Activated CD4-positive, alpha-beta memory T cell treated with anti-CD3 and anti-CD28 coated beads for 36 hours (primary cell): ENCODE data around the gene SMKR1. TPM values are rescaled to one million over a fixed set of nuclear protein-coding genes. Genes with fewer than 3 reads are reported as not detected.
"Not testable (repeated sequence)": the region's sequence is repeated elsewhere in the genome, so short reads cannot be mapped to it uniquely, and the experiment has no call there.

Experiments used
- CTCF ChIA-PET: fragments of 350-600 bp; sonication (Branson Sonifier 250); formaldehyde crosslinking; loops from one replicate; lab custom pipeline; 2021; ENCODE audit warnings: antibody characterized with exemption, inconsistent platforms; lab: Charles Lee
- POLR2A ChIA-PET: fragments of 350-600 bp; sonication (Branson Sonifier 250); formaldehyde crosslinking; loops from one replicate; lab custom pipeline; 2021; ENCODE audit warnings: antibody characterized with exemption; lab: Charles Lee
- DNase-seq: peaks from one replicate; pipeline ENCODE4 v3.0.0-alpha.2; 2020
- H3K27ac Mint-ChIP-seq: one replicate; pipeline ENCODE4 v1.8.0; 2021; ENCODE audit warnings: mixed read lengths
- H3K27me3 Mint-ChIP-seq: one replicate; pipeline ENCODE4 v1.8.0; 2021; ENCODE audit warnings: mixed read lengths
- H3K36me3 Mint-ChIP-seq: one replicate; pipeline ENCODE4 v1.8.0; 2021; ENCODE audit warnings: mixed read lengths
- H3K4me1 Mint-ChIP-seq: one replicate; pipeline ENCODE4 v1.8.0; 2021; ENCODE audit warnings: low read depth, mixed read lengths
- H3K4me3 Mint-ChIP-seq: one replicate; pipeline ENCODE4 v1.8.0; 2021; ENCODE audit warnings: mild to moderate bottlenecking, mixed read lengths
- H3K9me3 Mint-ChIP-seq: one replicate; pipeline ENCODE4 v1.8.0; 2021; ENCODE audit warnings: mixed read lengths
- intact Hi-C: fragments of 100-400 bp; cut with micrococcal nuclease; formaldehyde crosslinking; loops from one replicate; pipeline ENCODE4 v1.15.1; 2023
- total RNA-seq, 2 experiments: library from RNA; stranded (reverse); gene quantifications; one replicate each; pipeline ENCODE4 v1.2.3, GENCODE V29; 2021

Gene SMKR1
- total RNA-seq, 2 experiments from 2014 or later, result 1.5 to 2.0 TPM

GRCh38 chr7:129531721-129532120, 29.4 kb downstream of the SMKR1 start:
- ChIA-PET CTCF (no interaction called here), POLR2A (no interaction called here)
- peaks cover 16% of the 10 kb centered on the region for H3K4me1 Mint-ChIP-seq
- H3K36me3 Mint-ChIP-seq, result no peaks in the 10 kb centered on the region
- H3K9me3 Mint-ChIP-seq, result no peaks in the 10 kb centered on the region
- peaks cover 11% of the 10 kb centered on the region for H3K27me3 Mint-ChIP-seq
- H3K4me3 Mint-ChIP-seq, result no peak overlapping the region
- intact Hi-C loops, result loop anchor here (1.0 to 2.0 kb wide), 4 partner anchors 23 to 93 kb away; no protein-coding TSS in a partner anchor
- no peak for DNase-seq
- no peak overlapping the region for H3K27ac Mint-ChIP-seq

GRCh38 chr7:129532375-129532774, 30.0 kb downstream of the SMKR1 start:
- ChIA-PET POLR2A (no interaction called here), CTCF (interaction anchor here (0.7 to 1.1 kb wide), 2 partner anchors 80 to 164 kb away, joined by 3 read pairs; no protein-coding TSS in a partner anchor)
- peaks cover 16% of the 10 kb centered on the region for H3K4me1 Mint-ChIP-seq
- no peak overlapping the region for H3K27ac Mint-ChIP-seq
- H3K4me3 Mint-ChIP-seq, result no peak overlapping the region
- no peak for DNase-seq
- no peaks in the 10 kb centered on the region for H3K36me3 Mint-ChIP-seq
- H3K27me3 Mint-ChIP-seq, result peaks cover 7% of the 10 kb centered on the region
- H3K9me3 Mint-ChIP-seq, result no peaks in the 10 kb centered on the region
- intact Hi-C loops, result no loop called here

GRCh38 chr7:129534558-129535274, 32.4 kb downstream of the SMKR1 start:
- H3K4me3 Mint-ChIP-seq, POLR2A ChIA-PET, DNase-seq, H3K27ac Mint-ChIP-seq, H3K27me3 Mint-ChIP-seq, intact Hi-C loops, H3K9me3 Mint-ChIP-seq, H3K36me3 Mint-ChIP-seq: not testable (repeated sequence)
- peaks cover 16% of the 10 kb centered on the region for H3K4me1 Mint-ChIP-seq
- CTCF ChIA-PET, result interaction anchor here (1.2 to 1.4 kb wide), 2 partner anchors 73 to 100 kb away, joined by 3 read pairs; no protein-coding TSS in a partner anchor

- H3K9me3 Mint-ChIP-seq, result no peaks in the 10 kb centered on the region
These were observed 33.6 kb downstream of the SMKR1 start for GRCh38 chr7:129535896-129536295.

DNA sequence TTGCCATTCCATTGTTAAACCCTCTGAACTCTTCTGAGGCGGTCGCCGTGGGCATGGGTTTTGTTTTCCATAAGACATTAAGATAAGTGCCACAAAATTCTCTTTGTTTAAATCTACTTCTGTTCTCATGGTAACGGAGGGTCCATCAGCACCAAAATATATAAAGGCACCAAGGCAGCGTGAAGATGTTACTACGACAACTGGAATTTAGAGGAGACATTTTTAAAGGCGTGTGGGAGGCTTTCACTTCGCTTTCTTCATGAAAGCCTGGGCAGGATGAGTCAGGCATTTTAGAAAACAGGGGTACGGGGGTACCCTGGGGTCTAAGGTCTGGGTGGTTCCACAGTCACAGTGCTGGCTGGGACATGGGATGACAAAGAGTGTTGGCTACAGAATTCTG, 34.0 kb downstream of the SMKR1 start:
- Mint-ChIP-seq H3K4me3 (no peak overlapping the region), H3K4me1 (peaks cover 9% of the 10 kb centered on the region), H3K27ac (no peak overlapping the region), H3K27me3 (peaks cover 11% of the 10 kb centered on the region), H3K36me3 (no peaks in the 10 kb centered on the region), H3K9me3 (no peaks in the 10 kb centered on the region)
- intact Hi-C loops, result no loop called here
- ChIA-PET CTCF (no interaction called here), POLR2A (no interaction called here)
- DNase-seq, result no peak

More at GRCh38 chr7:129535896-129536295, 33.6 kb downstream of the SMKR1 start:
- CTCF ChIA-PET, result interaction anchor here (1.4 kb wide), 1 partner anchor 72 kb away, joined by 3 read pairs; no protein-coding TSS in a partner anchor
- no peak overlapping the region for H3K4me3 Mint-ChIP-seq
- POLR2A ChIA-PET, result no interaction called here
- H3K4me1 Mint-ChIP-seq, result peaks cover 13% of the 10 kb centered on the region
- peaks cover 8% of the 10 kb centered on the region for H3K27me3 Mint-ChIP-seq
- H3K36me3 Mint-ChIP-seq, result no peaks in the 10 kb centered on the region
- peak; percentile 25 for DNase-seq
- intact Hi-C loops, result no loop called here
- no peak overlapping the region for H3K27ac Mint-ChIP-seq

DNA sequence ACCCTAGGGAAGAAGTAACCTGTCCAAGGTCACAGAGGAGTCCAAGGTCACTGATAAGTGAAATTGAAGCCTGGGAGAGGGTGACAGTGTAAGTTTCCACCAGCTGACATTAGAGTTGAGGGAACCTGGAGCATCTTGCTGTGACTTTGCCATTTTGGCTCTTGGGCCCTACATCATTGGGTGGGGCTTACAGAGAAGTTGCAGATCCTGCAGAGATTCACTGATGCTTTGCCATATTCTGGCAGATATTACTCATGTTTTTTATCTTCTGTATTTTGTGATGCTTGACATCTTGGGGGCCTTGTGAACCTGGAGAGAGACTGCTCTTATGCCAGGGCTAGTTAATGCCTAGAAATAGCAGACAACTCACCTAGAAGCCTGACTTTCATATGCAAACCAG, 36.5 kb downstream of the SMKR1 start:
- intact Hi-C loops, result no loop called here
- peaks cover 12% of the 10 kb centered on the region for H3K4me1 Mint-ChIP-seq
- ChIA-PET POLR2A (no interaction called here), CTCF (no interaction called here)
- H3K9me3 Mint-ChIP-seq, result no peaks in the 10 kb centered on the region
- H3K27me3 Mint-ChIP-seq, result peaks cover 11% of the 10 kb centered on the region
- H3K27ac Mint-ChIP-seq, result no peak overlapping the region
- no peak for DNase-seq
- H3K4me3 Mint-ChIP-seq, result no peak overlapping the region
- H3K36me3 Mint-ChIP-seq, result no peaks in the 10 kb centered on the region

DNA sequence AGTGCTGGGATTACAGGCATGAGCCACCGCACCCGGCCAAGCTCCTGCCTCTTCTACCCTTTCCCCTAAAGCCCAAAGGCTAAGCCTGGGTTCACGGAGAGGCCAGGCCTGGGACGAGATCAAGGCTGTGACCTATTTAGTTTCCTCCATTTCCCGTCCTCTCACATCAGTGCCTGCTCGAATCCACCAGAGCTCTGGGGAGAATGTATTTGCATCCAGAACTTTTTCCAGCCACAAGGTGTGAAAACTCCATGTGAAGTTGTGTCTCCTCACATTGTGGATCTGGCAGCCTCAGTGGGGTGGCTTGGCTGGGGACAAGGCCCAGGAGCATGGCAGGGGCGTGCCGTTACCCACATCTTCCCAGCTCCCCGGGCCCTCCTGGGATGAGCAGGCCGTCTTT, 38.0 kb downstream of the SMKR1 start:
- Mint-ChIP-seq H3K4me1 (peaks cover 12% of the 10 kb centered on the region), H3K4me3 (no peak overlapping the region), H3K27me3 (peaks cover 11% of the 10 kb centered on the region), H3K36me3 (no peaks in the 10 kb centered on the region), H3K27ac (no peak overlapping the region), H3K9me3 (no peaks in the 10 kb centered on the region)
- intact Hi-C loops, result no loop called here
- no peak for DNase-seq
- ChIA-PET POLR2A (no interaction called here), CTCF (no interaction called here)

DNA sequence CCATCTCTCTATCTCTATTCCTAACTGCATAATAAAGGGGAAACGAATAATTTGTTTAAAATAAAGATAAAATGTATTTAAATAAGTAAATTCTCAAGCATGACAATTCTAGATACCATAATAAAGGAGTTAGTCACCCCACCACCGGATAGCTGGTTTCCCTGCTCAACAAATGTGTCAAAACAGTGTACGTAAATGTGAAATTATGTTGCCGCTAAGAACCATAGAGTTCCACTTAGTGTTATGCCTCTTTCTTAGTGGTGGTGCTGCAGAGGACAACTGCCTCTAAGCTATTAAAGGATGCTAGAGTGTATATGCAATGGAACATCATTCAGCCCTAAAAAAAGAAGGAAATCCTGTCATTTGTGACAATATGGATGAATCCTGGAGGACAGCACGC, 42.4 kb downstream of the SMKR1 start:
- DNase-seq, result no peak
- no peak overlapping the region for H3K27ac Mint-ChIP-seq
- H3K36me3 Mint-ChIP-seq, result no peaks in the 10 kb centered on the region
- intact Hi-C loops, result no loop called here
- H3K27me3 Mint-ChIP-seq, result peaks cover 11% of the 10 kb centered on the region
- H3K4me3 Mint-ChIP-seq, result no peak overlapping the region
- CTCF ChIA-PET, result interaction anchor here (0.7 kb wide), 1 partner anchor 51 kb away, joined by 3 read pairs; no protein-coding TSS in a partner anchor
- POLR2A ChIA-PET, result no interaction called here
- H3K9me3 Mint-ChIP-seq, result no peaks in the 10 kb centered on the region
- H3K4me1 Mint-ChIP-seq, result peaks cover 3% of the 10 kb centered on the region

GRCh38 chr7:129550693-129551360, 48.5 kb downstream of the SMKR1 start:
- Mint-ChIP-seq H3K4me1 (peaks cover 5% of the 10 kb centered on the region), H3K36me3 (no peaks in the 10 kb centered on the region), H3K9me3 (no peaks in the 10 kb centered on the region), H3K27me3 (peaks cover 3% of the 10 kb centered on the region), H3K27ac (no peak overlapping the region), H3K4me3 (no peak overlapping the region)
- POLR2A ChIA-PET, result no interaction called here
- intact Hi-C loops, result no loop called here
- no peak for DNase-seq
- CTCF ChIA-PET, result no interaction called here

DNA sequence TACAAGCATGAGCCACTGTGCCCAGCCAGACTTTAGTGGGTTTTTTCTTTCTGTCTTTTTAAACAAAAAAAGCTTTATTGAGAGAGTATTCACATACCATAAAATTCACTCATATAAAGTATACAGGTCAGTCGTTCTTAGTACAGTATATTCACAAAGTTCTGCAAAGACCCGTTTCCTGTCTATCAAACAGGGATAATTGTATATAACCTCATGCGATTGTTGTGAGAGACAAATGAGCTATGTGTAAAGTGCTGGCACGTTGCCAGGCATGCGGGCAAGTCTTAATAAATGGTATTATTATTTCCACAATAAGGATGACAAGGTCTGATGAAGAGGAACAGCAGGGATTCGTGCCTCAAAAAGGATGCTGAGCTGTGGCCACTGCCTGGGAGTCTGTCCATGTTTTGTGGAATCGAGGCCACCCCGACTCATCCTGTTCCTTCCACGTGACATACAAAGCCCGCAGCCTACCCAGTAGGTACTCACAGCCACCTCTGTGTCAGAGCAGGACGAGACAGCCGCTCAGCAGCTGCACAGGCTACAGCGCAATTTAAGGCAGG, 51.6 kb downstream of the SMKR1 start:
- Mint-ChIP-seq H3K36me3 (no peaks in the 10 kb centered on the region), H3K27ac (no peak overlapping the region), H3K27me3 (peaks cover 3% of the 10 kb centered on the region), H3K4me1 (peaks cover 5% of the 10 kb centered on the region), H3K4me3 (no peak overlapping the region), H3K9me3 (no peaks in the 10 kb centered on the region)
- CTCF ChIA-PET, result interaction anchor here (0.6 to 1.3 kb wide), 2 partner anchors 186 to 461 kb away, joined by 3 to 4 read pairs; no protein-coding TSS in a partner anchor
- POLR2A ChIA-PET, result no interaction called here
- DNase-seq, result peak; percentile 72
- intact Hi-C loops, result loop anchor here (1.0 kb wide), 1 partner anchor 23 kb away; no protein-coding TSS in a partner anchor

DNA sequence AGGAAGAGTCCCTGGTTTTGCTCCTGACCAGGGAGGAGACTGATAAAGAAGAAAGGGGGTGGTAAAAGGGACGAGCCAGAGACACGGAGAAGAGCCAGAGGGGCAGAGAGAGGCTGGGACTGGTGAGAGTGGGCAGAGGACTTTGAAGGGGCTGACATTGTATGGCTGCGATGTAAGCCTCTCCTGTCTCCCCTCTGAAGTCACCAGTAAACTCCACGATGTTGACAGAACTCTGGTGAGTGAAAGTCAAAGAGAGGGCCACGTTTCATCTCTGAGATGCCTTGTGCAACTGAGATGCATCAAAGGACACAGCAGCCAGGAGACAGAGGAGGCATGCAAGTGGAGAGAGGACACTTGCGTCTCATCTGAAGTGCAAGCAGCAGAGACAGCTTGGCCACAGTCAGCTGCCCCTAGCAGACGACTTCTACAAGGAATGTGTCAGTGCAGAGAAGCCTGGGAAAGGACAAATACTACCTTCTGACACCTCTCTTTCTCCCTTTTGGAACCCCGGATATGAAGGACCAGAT, 54.3 kb downstream of the SMKR1 start:
- H3K36me3 Mint-ChIP-seq, result no peaks in the 10 kb centered on the region
- peaks cover 3% of the 10 kb centered on the region for H3K27me3 Mint-ChIP-seq
- no peak overlapping the region for H3K4me3 Mint-ChIP-seq
- no peaks in the 10 kb centered on the region for H3K9me3 Mint-ChIP-seq
- H3K4me1 Mint-ChIP-seq, result peaks cover 5% of the 10 kb centered on the region
- ChIA-PET CTCF (no interaction called here), POLR2A (no interaction called here)
- no peak overlapping the region for H3K27ac Mint-ChIP-seq
- no peak for DNase-seq
- intact Hi-C loops, result no loop called here
